Stimulated activated CD4-positive, alpha-beta T cell treated with anti-CD3 and anti-CD28 coated beads, TNF-alpha, amount 100 ng/mL, for 1 hour (primary cell): Measurements from ENCODE around the gene RACK1.
A peak's percentile ranks its signal among the peaks of the same experiment; 100 is the strongest.
"Not testable (repeated sequence)": the region's sequence is repeated elsewhere in the genome, so short reads cannot be mapped to it uniquely, and the experiment has no call there.

Experiments
- DNase-seq, 3 donors: peaks; one replicate each; pipeline ENCODE4 v3.0.0-alpha.2; 2020; ENCODE audit warnings: low read depth in 3 of 3, low spot score in 1 of 3

The RACK1 gene

DNA sequence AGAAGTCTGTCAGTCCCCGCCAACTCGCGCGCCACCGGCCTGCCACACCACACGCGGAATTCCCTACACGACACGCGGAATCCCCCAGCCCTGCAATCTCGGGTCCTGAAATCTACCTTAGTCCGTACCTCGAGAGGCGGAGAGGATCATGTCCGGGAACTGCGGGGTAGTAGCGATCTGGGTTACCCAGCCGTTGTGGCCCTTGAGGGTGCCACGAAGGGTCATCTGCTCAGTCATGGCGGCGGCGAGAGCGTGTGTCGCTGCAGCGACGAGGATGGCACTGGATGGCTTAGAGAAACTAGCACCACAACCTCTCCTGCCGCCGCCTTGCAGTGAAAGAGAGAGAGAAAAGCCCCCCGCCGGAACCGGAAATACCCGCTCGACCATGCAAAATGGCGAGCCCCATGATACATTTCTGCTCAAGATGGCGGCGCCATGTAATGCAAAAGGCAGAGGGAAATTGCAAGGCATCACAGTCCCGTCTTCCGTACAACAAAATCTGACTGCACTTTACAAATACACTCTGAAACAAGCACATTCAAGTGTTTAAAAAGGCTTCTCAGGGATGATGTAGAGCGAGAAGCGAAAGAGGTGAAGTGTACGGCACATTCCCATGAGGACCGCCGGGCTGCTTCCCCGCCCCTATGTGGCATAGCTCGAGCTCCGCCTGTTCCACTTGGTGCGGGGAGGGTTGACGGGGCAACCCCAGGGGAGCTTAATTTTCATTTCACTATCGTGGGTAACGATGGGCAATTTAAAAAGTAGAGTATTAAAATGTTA lies at the start of gene RACK1:
Gene RACK1 (minus strand): TSS at position 343 of the 780 bp plus-strand sequence. CDS start 106 bp downstream, at position 237.
- peak; percentile 72 to 78 (median 74) for DNase-seq

DNA sequence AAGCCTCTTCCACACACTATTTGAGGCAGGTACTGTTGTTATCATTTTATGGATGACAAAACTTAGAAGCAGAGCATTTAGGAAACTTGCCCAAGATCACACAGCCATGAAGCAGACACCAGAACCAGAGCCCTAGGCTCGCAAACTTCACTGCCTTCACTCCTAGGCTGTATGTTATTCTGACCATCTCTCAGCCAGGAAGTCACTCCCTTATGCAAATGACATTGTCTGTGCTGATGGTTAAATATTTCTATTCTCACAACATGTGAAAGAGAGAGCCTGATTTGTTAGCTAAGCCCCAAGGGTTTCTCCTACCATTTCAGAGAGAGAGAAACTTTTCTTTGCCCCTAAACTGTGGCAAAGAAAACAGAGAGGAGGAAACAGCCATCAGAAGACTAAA lies 43.6 kb upstream of the RACK1 start:
- not testable (repeated sequence) for DNase-seq

DNA sequence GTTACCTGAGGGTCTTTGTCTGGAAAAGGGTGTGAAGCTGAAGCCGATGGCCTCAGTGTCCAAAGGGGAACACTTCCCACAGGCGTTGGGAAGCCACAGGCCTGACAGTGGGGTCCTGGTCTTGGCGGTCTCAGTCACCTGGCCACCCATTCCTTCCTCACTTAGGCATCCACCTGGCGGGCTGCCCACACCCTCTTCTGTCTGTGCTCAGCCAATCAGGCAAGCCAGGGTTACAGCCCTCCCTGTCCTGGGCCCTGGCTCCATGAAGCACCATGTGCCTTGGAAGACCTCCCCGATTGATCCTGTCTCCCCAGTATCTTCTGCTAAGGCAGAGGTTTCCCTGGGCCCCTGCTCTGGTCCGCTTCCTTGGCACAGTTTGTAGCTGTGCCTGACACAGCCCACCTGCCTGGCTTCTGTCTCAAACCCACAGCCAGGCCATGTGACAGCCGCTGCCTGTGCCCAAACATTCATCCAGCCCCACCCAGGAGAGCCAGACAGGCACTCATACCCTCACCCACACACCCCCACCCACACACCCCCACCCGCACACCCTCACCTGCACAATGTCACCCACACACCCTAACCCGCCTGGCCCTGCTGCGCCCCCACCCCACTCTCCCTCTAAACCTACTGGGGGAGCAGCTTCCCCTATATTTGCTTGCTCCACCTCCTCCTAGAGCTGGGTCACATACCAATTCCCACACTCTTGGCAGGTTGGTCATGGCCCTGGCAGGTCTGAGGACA lies 42.4 kb upstream of the RACK1 start:
- DNase-seq = not testable (repeated sequence)

DNA sequence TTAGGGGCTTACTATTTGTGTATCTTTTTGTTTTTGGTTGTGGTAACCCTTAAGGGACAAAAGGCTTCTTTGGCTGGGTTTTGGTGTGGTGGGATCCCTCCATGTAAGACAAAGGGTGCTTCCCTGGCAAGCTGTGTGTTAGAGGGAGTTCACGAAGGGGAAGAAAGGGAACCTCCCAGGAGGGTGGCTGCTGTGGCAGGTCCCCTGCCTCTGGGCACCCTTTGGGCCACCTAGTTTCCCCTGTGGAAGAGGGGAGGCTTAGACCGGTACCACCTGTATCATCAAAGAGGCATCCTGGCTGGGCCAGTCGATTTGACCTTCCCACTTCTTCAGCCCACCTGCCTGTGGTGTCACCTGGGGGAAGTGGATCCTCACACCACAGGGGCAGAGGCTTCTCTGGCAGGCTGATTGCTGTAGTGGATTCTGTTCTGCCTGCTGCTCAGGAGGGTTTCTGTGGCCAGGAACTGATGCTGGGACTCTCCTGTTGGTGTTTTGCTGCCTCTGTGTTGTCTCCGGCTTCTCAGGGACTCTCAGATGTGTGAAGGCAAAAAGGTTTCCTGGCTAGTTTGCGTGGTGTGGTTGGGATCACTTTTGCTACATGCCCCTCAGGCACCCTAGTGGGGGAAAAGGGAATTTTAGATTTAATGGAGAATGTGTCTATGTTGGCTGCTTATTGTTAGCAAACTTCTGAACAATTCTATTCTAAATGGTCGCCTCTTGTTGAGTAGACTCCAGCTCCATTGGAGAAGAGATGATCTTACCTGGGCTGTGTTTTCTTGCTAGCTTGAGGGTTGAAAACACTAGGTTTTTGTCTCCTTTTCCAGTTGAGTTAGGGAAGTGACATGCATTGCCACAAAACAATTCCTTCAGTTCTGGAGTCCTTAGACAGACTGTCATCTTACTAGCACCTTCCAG lies 40.4 kb upstream of the RACK1 start:
- not testable (repeated sequence) for DNase-seq

DNA sequence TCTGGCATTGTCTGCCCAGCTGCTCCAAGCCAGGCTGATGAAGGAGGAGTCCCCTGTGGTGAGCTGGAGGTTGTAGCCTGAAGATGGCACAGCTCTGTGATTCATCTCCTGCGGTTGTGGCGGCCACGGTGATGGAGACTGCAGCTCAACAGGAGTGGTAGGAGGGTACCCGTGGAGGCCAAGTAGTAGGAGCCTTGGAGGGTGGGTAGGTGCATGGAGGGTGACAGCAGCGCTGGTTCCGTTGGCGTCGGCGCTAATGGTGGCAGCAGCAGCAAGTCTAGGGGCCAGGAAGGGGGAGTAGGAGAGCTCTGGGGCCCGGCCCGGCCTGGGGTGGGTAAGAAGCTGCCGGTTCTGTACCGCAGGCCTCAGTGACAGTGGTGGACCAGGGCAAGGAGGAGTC lies 39.6 kb upstream of the RACK1 start:
- no peak for DNase-seq

DNA sequence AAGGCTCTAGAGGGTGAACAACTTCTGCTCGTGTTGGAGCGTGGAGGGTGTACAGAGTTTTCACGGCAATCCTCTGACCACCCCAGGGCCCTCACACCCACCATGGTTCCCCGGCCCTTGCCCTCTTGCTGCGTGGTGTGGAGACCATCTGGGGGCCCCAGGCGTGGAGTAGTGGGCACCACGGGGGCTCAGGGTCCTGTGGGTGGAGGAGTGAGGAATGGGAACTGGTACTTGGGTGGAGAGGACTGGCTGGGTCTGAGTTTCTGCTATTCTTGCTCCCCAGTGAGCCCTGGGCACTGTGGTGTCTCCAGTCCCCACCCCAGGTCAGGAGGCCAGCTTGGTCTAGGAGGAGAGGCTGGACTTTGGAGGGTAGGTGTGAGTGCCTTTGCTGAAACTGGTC lies 39.2 kb upstream of the RACK1 start:
- no peak for DNase-seq

DNA sequence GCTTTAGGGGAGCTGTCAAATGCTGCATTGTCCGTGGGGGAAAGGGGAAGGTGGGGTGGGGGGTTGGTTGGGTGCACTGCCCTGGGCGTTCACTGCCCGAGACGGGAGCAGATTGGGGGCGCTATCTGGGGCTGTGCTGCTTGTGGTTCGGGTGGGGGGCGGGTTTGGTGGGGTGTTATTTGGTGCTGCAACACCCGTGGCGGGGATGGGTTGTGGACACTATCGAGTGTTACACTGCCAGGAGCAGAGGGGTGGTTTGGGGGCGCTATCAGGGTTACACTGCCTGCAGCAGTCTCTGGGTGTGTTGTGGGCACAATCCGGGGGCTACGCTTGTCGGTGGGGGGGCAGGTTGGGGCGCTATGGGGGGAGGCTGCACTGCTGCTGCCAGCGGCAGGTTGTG lies 38.7 kb upstream of the RACK1 start:
- not testable (repeated sequence) for DNase-seq

DNA sequence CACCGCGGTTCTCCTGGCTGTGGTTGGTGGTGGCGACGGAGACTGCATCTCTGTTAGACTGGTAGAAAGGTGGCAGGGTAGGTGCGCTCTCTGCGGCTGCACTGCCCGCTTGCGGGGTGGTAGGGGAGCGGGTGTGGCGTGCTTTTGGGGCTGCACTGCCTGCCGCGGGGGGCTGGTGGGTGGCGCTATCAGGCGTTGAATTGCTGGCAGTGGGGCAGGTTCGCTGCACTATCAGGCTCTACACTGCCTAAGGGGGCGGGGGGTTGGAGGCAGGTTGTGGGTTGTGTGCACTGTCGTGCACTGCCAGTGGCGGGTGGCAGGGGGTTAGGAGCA lies 38.2 kb upstream of the RACK1 start:
- DNase-seq = no peak

DNA sequence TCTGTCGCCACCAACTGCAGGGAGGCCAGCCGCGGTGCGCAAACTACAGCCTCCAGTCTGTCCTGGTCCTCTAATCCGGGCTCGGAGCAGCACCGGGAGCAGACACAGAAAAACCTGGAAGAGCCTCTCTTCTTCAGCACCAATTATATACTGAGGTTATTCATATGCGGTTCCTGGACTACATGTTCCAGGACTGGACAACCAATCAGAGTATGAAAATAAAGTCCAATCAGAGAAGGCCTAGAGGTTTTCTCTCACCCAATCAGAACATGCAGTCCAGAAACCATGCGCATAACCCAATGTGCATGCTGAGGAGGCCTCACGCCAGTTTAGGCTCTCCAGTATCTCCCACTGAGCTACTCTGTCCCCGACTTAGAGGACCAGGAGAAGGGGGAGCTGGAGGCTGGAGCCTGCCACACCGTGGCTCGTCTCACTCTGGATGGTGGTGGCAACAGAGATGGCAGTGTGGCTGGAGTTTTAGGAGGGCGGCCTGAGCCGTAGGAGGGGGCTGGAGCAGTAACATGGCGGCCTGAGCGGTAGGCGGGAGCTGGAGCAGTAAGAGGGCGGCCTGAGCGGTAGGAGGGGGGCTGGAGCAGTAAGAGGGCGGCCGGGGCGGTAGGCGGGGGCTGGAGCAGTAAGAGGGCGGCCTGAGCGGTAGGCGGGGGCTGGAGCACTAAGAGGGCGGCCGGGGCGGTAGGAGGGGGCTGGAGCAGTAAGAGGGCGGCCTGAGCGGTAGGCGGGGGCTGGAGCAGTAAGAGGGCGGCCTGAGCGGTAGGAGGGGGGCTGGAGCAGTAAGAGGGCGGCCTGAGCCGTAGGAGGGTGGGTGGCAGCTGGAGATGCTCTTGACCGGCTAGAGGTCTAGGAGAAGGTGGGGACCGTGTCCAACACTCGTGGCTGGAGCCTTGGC lies 37.6 kb upstream of the RACK1 start:
- no peak for DNase-seq

DNA sequence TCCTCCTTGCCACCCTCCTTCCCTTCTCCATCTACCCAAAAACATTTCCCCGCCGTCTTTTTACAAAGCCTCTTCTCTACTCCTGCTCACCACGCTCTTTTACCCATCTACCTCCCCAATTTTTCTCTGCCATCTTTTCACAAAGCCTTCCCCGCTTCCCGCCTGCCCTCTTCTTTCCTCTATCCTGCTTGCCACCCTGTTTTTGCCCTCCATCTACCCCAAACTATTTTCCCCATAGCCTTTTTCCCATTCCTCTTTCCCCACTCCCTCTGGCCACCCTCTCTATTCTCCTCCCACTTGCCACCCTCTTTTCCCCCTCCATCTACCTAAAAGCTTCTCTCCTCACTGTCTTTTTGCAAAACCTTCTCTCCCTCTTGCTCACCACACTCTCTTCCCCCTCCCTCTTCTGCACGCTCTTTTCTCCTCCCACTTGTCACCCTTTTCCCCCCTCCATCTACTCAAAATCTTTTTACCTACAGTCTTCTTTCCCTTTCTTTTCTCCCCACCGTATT lies 36.6 kb upstream of the RACK1 start:
- no peak for DNase-seq

DNA sequence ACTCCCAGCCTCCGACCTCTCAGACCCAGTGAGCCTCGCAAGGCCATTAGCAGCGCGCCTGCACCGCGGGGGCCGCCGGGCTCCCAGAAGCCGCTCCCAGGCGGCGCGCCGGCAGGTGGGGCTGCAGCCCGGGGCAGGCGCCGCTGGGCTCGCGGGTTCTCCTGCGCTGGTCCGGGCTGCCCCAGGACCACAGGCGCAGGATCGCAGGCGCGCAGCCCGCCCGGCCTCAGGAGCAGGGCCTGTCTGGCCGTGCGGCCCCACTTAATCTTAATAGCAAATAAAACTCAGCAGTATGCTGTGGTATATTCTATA lies 29.7 kb upstream of the RACK1 start:
- DNase-seq = not testable (repeated sequence)

DNA sequence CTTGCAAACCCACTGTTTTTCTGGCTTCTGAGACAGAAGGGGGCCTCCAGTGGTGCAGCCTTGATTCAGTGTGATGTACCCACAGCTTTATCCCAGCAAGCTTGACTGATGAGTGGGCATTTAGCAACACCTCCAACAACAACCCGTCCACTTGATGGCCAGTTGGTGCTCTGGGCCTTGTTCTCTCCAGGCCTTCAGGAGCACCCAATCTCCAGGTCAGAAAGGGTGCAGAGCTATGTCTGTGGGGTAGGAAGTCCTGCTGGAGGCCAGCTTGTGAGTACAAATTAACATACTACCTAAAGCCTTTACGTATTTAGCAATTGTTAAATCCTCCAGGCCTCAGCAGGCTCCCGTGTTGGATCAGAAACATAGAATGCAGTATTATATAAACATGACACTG lies 27.4 kb upstream of the RACK1 start:
- DNase-seq = no peak

DNA sequence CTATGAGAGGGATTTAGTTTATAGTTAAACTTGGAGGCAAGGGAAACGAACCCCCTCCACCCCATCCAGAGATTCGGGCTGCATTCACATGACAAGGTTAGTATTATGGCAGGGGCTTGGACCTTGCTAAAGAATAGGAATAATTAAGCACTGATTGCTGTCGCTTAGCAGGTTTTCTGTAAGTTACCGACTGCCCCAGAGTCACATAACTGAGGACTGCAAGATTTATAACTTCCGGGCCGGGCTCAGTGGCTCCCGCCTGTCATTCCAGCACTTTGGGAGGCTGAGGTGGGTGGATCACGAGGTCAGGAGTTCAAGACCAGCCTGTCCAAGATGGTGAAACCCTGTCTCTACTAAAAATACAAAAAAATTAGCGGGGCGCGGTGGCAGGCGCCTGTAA lies 24.2 kb upstream of the RACK1 start:
- DNase-seq = not testable (repeated sequence)

DNA sequence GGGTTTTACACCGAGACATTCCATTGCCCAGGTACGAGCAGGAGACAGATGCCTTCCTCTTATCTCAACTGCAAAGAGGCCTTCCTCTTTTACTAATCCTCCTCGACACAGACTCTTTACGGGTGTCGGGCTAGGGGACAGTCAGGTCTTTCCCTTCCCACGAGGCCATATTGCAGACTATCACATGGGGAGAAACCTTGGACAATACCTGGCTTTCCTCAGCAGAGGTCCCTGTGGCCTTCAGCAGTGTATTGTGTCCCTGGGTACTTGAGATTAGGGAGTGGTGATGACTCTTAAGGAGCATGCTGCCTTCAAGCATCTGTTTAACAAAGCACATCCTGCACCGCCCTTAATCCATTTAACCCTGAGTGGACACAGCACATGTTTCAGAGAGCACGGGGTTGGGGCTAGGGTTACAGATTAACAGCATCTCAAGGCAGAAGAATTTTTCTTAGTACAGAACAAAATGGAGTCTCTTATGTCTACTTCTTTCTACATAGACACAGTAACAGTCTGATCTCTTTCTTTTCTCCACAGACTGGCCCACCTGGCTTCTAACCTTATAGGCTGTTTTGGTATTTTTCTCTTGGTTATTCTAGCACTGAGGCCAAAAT lies 23.7 kb upstream of the RACK1 start:
- not testable (repeated sequence) for DNase-seq

DNA sequence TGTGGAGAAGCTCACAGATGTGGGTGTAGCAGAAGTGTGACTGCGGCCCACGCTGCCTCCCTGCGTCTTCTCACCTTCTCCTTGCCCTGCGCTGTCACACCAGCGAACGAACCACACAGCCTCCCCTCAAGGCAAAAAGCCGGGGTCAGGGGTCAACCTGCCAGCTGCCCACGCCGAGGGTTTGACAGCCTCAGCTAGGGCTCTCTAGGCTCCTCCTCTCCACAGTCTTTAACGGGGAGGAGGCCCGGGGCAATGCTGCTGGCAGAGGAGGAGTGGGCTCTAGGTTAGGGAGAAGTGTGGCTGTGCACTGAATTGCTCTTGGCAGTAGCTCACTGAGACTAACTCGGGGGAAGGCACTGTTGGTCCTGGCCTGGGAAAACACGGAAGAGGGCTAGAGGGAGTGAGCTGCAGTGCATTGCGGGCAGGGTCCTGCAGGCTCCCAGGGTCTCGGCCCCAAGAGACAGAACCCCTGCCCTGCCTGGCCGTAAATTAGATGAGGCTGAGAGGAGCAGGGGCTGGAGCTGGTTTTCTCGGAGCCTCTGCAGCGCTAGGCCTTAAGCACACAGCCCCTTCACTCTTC lies 21.5 kb upstream of the RACK1 start:
- DNase-seq = no peak

DNA sequence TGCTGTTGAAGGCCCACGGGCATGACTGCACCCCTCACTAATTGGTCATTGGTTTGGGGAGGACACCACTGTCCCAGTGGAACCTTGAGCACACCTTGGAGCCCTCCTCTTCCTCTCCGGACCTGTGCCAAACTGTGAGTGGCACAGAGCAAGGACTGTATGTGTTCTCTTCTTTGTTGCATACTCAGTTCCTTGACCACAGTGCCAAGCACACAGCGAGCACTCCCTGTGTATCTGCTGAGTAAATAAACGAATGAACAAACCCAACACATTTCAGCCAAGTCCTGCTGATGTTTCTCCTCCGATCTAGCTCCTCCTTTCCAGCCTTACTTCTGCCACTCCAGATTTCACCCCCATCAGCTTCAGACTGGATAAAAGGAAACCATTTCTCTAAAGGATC lies 19.9 kb upstream of the RACK1 start:
- DNase-seq = no peak

DNA sequence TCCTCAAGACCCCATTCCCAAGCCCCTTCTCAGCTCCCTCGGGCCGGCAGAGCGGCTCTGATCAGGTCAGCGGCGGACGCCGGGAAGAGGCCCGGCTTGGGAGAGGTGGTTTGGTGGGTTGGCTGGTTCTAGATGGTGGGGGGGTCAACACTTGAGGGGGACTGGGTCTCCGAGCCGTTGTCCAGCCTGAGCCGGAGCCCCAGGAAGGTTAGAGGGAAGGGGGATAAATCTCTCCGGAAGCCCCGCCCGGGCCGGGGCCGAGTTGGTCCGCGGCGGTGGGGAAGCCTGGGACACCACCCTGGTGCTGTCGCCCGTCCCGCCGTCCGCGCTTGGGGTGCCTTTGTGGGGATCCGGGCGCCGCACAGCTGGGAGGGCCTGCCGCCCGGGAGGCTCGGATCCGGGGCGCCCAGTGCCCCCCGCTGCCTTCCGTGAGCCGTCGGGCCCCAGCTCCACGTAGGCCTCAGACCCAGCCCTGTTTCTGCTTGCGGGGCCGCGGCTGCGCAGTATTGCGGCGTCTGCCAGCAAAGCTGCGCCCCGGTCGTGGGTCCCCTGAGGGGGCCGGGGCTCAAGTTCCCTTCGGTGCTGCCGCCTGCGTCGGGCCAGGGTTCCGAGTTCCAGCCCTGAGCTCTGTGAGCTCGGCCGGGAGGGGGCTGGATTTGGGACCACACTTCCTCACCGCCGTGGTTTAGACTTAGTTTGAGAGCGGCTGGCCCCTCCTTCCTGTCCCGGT lies 17.8 kb upstream of the RACK1 start:
- DNase-seq = peak in 2 of 3 donors; percentile 48 to 56

DNA sequence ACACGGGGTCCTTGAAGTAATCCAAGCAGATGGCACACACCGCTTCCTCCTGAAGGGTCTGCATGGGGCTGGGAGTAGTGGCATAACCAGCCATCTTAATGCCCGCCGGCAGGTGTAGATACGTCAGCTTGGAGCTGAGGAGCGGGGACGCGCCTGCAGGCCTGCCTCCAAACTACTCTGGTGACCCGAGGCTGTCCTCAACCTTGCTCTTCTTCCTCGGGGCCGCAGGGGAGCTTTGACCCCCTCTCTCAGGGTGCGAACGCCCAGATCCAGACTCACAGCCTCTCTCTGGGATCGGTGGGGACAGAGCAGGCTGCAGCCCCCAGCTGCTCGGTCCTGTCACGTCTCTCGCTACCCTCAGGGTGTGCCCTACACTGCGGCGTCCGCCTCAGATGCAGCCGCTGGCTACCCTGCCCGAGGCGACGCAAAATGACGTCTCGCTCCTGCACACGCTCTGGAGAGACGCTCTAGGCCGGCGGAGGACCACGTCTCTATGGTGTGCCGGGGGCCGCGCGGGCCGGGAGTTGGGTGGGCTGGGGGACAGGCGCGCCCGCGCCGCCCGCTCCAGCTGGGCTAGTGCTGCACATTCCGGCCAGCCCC lies 17.1 kb upstream of the RACK1 start, which contains the start of gene TRIM52:
Gene TRIM52 (minus strand): TSS at position 424 of the 600 bp plus-strand sequence. CDS start 330 bp downstream, at position 94.
- DNase-seq = peak; percentile 78 to 85 (median 81)
